OCI-LY1 (cell line): ENCODE data around the gene TRPV6.

Source experiments
- H2AFZ ChIP-seq: fragments of 200-600 bp; sonication (generic), shearing (Covaris generic); 2 replicates; pipeline ENCODE4 v1.6.0; 2014; ENCODE audit warnings: antibody characterized with exemption, mild to moderate bottlenecking, low read length
- H3F3A ChIP-seq: fragments of 200-600 bp; sonication (generic), shearing (Covaris generic); 2 replicates; pipeline ENCODE4 v1.6.0; 2014; ENCODE audit warnings: mild to moderate bottlenecking, antibody characterized with exemption, low read length, moderate library complexity; ENCODE audit not compliant: insufficient read depth
- H3K27ac ChIP-seq: fragments of 200-600 bp; sonication (generic); 2 replicates; pipeline ENCODE4 v1.5.1; 2014; ENCODE audit warnings: low read length, mixed run types, mild to moderate bottlenecking, low read depth; ENCODE audit not compliant: poor library complexity, severe bottlenecking
- H3K27me3 ChIP-seq: fragments of 200-600 bp; sonication (generic); 2 replicates; pipeline ENCODE4 v1.6.0; 2014; ENCODE audit warnings: antibody characterized with exemption, mild to moderate bottlenecking, low read length, moderate library complexity; ENCODE audit not compliant: insufficient read depth
- H3K36me3 ChIP-seq: fragments of 200-600 bp; sonication (generic); 2 replicates; pipeline ENCODE4 v1.6.1; 2014; ENCODE audit warnings: mild to moderate bottlenecking, antibody characterized with exemption, low read length, moderate library complexity, mixed read lengths; ENCODE audit not compliant: insufficient read depth
- H3K4me1 ChIP-seq: fragments of 200-600 bp; sonication (generic); 2 replicates; pipeline ENCODE4 v1.5.1; 2014; ENCODE audit warnings: mild to moderate bottlenecking, low read length, moderate library complexity; ENCODE audit not compliant: insufficient read depth, severe bottlenecking
- H3K4me2 ChIP-seq: fragments of 200-600 bp; sonication (generic), shearing (Covaris generic); 2 replicates; pipeline ENCODE4 v1.6.1; 2014; ENCODE audit warnings: low read length
- H3K4me3 ChIP-seq: fragments of 200-600 bp; sonication (generic); 2 replicates; pipeline ENCODE4 v1.5.1; 2014; ENCODE audit warnings: low read length, low read depth, mild to moderate bottlenecking, mixed read lengths; ENCODE audit not compliant: poor library complexity, severe bottlenecking
- H3K79me2 ChIP-seq: fragments of 200-600 bp; shearing (Covaris generic); 2 replicates; pipeline ENCODE4 v1.6.1; 2016; ENCODE audit warnings: mixed run types, low read length, mixed read lengths; ENCODE audit not compliant: insufficient read depth
- H3K9ac ChIP-seq: fragments of 200-600 bp; sonication (generic), shearing (Covaris generic); 2 replicates; pipeline ENCODE4 v1.6.1; 2014; ENCODE audit warnings: mild to moderate bottlenecking, low read length, mixed read lengths
- H3K9me2 ChIP-seq: fragments of 200-600 bp; sonication (generic), shearing (Covaris generic); 2 replicates; pipeline ENCODE4 v1.6.1; 2014; ENCODE audit warnings: low read depth, mild to moderate bottlenecking, low read length, mixed read lengths
- H3K9me3 ChIP-seq: fragments of 200-600 bp; shearing (Covaris generic); 2 replicates; pipeline ENCODE4 v1.6.1; 2014; ENCODE audit warnings: low read length, mixed read lengths
- H4K20me1 ChIP-seq: fragments of 200-600 bp; sonication (generic), shearing (Covaris generic); 2 replicates; pipeline ENCODE4 v1.6.0; 2016; ENCODE audit warnings: mild to moderate bottlenecking, low read length; ENCODE audit not compliant: insufficient read depth
- EZH2 ChIP-seq: fragments of 200-600 bp; sonication (generic), shearing (Covaris generic); IDR thresholded peaks from 2 replicates; pipeline ENCODE4 v1.8.0; 2017; ENCODE audit warnings: borderline replicate concordance, mixed run types, mild to moderate bottlenecking, antibody characterized with exemption, low read length, moderate library complexity, mixed read lengths
- TF ChIP-seq, protein P1 (sequence below): fragments of 200-600 bp; sonication (generic), shearing (Covaris generic); IDR thresholded peaks from 2 replicates; pipeline ENCODE4 v1.5.1; 2017; ENCODE audit warnings: mild to moderate bottlenecking, antibody characterized with exemption, low read length, moderate library complexity, mixed read lengths

TRPV6 gene

GRCh38 chr7:142871260-142872105 lies 14.1 kb downstream of the TRPV6 start:
- Histone ChIP-seq H3K4me2 (no peak overlapping the region), H3K4me3 (no peak overlapping the region), H3K4me1 (no peaks in the 10 kb centered on the region), H3K9me2 (no peaks in the 10 kb centered on the region), H3K9ac (no peak overlapping the region), H4K20me1 (no peaks in the 10 kb centered on the region), H2AFZ (no peak overlapping the region), H3K9me3 (no peaks in the 10 kb centered on the region), H3K27ac (no peak overlapping the region), H3K27me3 (no peaks in the 10 kb centered on the region; the same call in 1 of the 2 replicates), H3K36me3 (no peaks in the 10 kb centered on the region), H3F3A (no peaks in the 10 kb centered on the region), H3K79me2 (no peaks in the 10 kb centered on the region)
- no peak for TF ChIP-seq EZH2
- TF ChIP-seq, protein P1, sequence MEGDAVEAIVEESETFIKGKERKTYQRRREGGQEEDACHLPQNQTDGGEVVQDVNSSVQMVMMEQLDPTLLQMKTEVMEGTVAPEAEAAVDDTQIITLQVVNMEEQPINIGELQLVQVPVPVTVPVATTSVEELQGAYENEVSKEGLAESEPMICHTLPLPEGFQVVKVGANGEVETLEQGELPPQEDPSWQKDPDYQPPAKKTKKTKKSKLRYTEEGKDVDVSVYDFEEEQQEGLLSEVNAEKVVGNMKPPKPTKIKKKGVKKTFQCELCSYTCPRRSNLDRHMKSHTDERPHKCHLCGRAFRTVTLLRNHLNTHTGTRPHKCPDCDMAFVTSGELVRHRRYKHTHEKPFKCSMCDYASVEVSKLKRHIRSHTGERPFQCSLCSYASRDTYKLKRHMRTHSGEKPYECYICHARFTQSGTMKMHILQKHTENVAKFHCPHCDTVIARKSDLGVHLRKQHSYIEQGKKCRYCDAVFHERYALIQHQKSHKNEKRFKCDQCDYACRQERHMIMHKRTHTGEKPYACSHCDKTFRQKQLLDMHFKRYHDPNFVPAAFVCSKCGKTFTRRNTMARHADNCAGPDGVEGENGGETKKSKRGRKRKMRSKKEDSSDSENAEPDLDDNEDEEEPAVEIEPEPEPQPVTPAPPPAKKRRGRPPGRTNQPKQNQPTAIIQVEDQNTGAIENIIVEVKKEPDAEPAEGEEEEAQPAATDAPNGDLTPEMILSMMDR: no peak

DNA sequence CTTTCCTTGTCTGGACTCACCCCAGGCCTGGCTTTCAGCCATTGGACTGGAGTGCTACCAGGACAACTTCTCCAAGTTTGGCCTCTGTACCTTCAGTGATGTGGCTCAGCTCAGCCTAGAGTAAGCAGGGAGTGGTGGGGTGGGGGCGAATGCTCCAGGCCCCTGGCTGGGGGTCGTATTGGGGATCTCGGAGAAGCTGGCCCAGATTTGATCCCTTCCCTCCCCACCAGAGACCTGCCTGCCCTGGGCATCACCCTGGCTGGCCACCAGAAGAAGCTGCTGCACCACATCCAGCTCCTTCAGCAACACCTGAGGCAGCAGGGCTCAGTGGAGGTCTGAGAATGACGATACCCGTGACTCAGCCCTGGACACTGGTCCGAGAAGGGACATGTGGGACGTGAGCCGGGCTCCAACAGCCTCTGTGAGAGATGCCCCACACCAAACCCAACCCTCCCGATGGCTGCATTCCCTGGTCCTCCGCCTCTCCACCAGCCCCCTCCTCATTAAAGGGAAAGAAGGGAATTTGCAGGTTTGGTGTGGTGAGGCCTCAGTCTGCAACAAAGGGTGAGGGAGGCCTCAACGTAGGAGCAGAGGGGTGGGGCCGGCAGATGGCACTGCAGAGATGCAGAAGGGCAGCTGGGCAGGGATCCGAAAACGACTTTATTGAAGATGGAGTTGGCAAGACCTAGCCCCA lies 14.8 kb downstream of the TRPV6 start:
- no peaks in the 10 kb centered on the region for H3F3A ChIP-seq
- no peaks in the 10 kb centered on the region for H3K4me1 ChIP-seq
- no peak overlapping the region for H3K4me3 ChIP-seq
- H3K27me3 ChIP-seq: no peaks in the 10 kb centered on the region; the same call in none of the 2 replicates
- H4K20me1 ChIP-seq: no peaks in the 10 kb centered on the region
- H2AFZ ChIP-seq: no peak overlapping the region
- H3K36me3 ChIP-seq: no peaks in the 10 kb centered on the region
- H3K4me2 ChIP-seq: no peak overlapping the region
- H3K9me3 ChIP-seq: no peaks in the 10 kb centered on the region
- no peaks in the 10 kb centered on the region for H3K79me2 ChIP-seq
- H3K9me2 ChIP-seq: no peaks in the 10 kb centered on the region
- H3K27ac ChIP-seq: no peak overlapping the region
- TF ChIP-seq, protein P1: peak; percentile 15; the same call in 1 of the 2 replicates
- no peak for TF ChIP-seq EZH2
- H3K9ac ChIP-seq: no peak overlapping the region

DNA sequence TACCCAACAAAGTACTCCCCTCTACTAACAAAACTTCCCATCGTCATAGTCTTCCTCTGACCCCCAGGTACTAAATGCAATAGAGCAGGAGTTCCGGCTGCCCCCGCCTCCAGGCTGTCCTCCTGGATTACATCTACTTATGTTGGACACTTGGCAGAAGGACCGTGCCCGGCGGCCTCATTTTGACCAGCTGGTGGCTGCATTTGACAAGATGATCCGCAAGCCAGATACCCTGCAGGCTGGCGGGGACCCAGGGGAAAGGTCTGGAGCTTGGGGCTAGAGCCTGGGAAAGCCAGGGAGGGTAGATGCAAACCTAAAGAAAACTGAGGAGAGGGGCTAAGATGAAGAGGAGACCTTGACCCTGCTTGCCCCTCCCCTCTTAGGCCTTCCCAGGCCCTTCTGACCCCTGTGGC lies 15.4 kb downstream of the TRPV6 start:
- H3K9me3 ChIP-seq: no peaks in the 10 kb centered on the region
- no peak overlapping the region for H3K9ac ChIP-seq
- H3K27me3 ChIP-seq: no peaks in the 10 kb centered on the region; the same call in none of the 2 replicates
- no peaks in the 10 kb centered on the region for H3K9me2 ChIP-seq
- H3F3A ChIP-seq: no peaks in the 10 kb centered on the region
- H4K20me1 ChIP-seq: no peaks in the 10 kb centered on the region
- H2AFZ ChIP-seq: no peak overlapping the region
- H3K27ac ChIP-seq: no peak overlapping the region
- H3K4me3 ChIP-seq: no peak overlapping the region
- no peak overlapping the region for H3K4me2 ChIP-seq
- no peaks in the 10 kb centered on the region for H3K36me3 ChIP-seq
- H3K79me2 ChIP-seq: no peaks in the 10 kb centered on the region
- H3K4me1 ChIP-seq: no peaks in the 10 kb centered on the region
- TF ChIP-seq, protein P1: no peak
- no peak for TF ChIP-seq EZH2
